Upper lobe of right lung (tissue), 1 donor: Measurements from ENCODE around the gene SNAP47. TPM values are rescaled to one million over a fixed set of nuclear protein-coding genes. Genes with fewer than 3 reads are reported as not detected.
A peak's percentile ranks its signal among the peaks of the same experiment; 100 is the strongest.

Source experiments
- ATAC-seq: fragments of 200-7000 bp; cut with Tn5 transposase; one replicate; pipeline ENCODE4 v1.9.1; 2020; ENCODE audit warnings: mild to moderate bottlenecking, moderate library complexity
- DNase-seq: peaks from one replicate; pipeline ENCODE4 v3.0.0-alpha.2; 2020
- H3K27ac ChIP-seq: fragments of 200-600 bp; one replicate; pipeline ENCODE4 v1.8.0; 2022
- H3K27me3 ChIP-seq: fragments of 200-600 bp; one replicate; pipeline ENCODE4 v1.8.0; 2022; ENCODE audit warnings: mild to moderate bottlenecking
- H3K36me3 ChIP-seq: fragments of 200-600 bp; one replicate; pipeline ENCODE4 v1.8.0; 2022
- H3K4me1 ChIP-seq: fragments of 200-600 bp; one replicate; pipeline ENCODE4 v1.8.0; 2022
- H3K4me3 ChIP-seq: fragments of 200-600 bp; one replicate; pipeline ENCODE4 v1.8.0; 2022; ENCODE audit warnings: mild to moderate bottlenecking
- H3K9me3 ChIP-seq: fragments of 200-600 bp; one replicate; pipeline ENCODE4 v1.8.0; 2022
- intact Hi-C: fragments of 100-400 bp; cut with DNase I; formaldehyde crosslinking; loops from one replicate; pipeline ENCODE4 v1.11.0; 2022
- total RNA-seq: library from RNA; stranded (reverse); fragmentation: NEBNext Ultra II Directional; extraction: Animal tissue kit (Norgen Biotek cat#: 25700); gene quantifications from one replicate; pipeline ENCODE4 v1.2.1, GENCODE V29; 2021
- TF ChIP-seq, protein P1 (sequence below): fragments of 200-600 bp; IDR thresholded peaks from one replicate; pipeline ENCODE4 v1.8.0; 2022; ENCODE audit warnings: antibody characterized with exemption
- donor health status: DM: no; HTN: yes; CAD: no; lungs with severe emphysema.

SNAP47 gene
- total RNA-seq, 1 donor from 2014 or later = 27.7 TPM

GRCh38 chr1:227780101-227781044 lies 45.1 kb downstream of the SNAP47 start:
- Histone ChIP-seq H3K4me1 (no peaks in the 10 kb centered on the region), H3K9me3 (no peaks in the 10 kb centered on the region), H3K27me3 (no peaks in the 10 kb centered on the region), H3K27ac (no peak overlapping the region), H3K36me3 (peaks cover 14% of the 10 kb centered on the region), H3K4me3 (no peak overlapping the region)
- DNase-seq = peak; percentile 51
- TF ChIP-seq, protein P1, sequence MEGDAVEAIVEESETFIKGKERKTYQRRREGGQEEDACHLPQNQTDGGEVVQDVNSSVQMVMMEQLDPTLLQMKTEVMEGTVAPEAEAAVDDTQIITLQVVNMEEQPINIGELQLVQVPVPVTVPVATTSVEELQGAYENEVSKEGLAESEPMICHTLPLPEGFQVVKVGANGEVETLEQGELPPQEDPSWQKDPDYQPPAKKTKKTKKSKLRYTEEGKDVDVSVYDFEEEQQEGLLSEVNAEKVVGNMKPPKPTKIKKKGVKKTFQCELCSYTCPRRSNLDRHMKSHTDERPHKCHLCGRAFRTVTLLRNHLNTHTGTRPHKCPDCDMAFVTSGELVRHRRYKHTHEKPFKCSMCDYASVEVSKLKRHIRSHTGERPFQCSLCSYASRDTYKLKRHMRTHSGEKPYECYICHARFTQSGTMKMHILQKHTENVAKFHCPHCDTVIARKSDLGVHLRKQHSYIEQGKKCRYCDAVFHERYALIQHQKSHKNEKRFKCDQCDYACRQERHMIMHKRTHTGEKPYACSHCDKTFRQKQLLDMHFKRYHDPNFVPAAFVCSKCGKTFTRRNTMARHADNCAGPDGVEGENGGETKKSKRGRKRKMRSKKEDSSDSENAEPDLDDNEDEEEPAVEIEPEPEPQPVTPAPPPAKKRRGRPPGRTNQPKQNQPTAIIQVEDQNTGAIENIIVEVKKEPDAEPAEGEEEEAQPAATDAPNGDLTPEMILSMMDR = no peak
- intact Hi-C loops = no loop called here
- ATAC-seq = peak; percentile 57

DNA sequence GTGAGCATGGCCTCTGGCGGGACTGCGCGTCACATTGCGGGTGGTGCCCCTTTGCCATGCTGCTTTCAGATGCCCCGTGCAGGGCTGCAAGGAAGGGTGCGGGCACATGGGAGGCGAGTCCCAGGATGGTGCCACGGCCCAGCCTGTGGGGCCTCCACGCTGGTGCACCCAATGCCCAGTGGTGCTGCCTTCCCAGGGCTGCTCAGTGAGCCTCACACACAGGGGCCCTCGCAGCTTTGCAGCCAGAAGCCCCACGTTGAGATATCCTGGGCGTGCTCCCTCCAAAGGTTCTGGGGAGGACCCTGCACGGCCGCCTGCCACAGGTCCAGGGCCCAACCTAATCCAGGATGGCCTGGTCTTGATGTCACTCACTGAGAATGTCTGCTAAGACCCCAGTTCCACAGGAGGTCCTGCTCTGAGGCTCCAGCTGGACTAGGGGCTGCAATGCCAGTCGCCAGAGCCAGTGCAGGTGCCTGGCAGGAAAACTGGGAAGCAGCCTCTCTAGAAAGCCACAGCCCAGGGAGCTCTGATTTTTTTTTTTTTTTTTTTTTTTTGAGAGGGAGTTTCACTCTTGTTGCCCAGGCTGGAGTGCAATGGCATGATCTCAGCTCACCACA lies 46.2 kb downstream of the SNAP47 start:
- Histone ChIP-seq H3K27ac (no peak overlapping the region), H3K4me1 (peaks cover 3% of the 10 kb centered on the region), H3K4me3 (no peak overlapping the region), H3K9me3 (no peaks in the 10 kb centered on the region), H3K27me3 (no peaks in the 10 kb centered on the region), H3K36me3 (peaks cover 9% of the 10 kb centered on the region)
- no peak for ATAC-seq
- intact Hi-C loops = no loop called here
- TF ChIP-seq, protein P1 = no peak
- no peak for DNase-seq

DNA sequence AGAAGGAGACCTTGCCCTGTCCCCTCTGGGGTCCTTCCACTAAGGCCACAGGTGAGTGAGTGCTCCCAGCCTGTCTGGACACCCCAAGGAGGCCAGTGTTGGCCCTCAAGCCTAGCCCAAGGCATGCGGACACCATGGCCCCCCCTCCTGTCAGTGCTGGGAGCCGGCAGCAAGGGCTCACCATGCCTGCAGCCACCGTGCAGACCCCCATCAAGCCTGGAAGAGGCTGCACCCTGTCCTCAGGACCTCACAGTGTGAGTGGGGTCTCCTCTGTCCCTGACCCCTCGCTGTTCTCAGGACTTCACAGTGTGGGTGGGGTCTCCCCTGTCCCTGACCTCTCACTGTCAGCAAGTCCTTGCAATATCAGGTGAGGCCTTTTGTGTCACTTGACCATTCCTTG lies 47.0 kb downstream of the SNAP47 start:
- H3K36me3 ChIP-seq = peaks cover 9% of the 10 kb centered on the region
- no peak for DNase-seq
- no peak overlapping the region for H3K27ac ChIP-seq
- no peak for ATAC-seq
- H3K4me3 ChIP-seq = no peak overlapping the region
- no peaks in the 10 kb centered on the region for H3K9me3 ChIP-seq
- TF ChIP-seq, protein P1 = no peak
- intact Hi-C loops = no loop called here
- H3K27me3 ChIP-seq = no peaks in the 10 kb centered on the region
- H3K4me1 ChIP-seq = peaks cover 11% of the 10 kb centered on the region

GRCh38 chr1:227785094-227785804 lies 50.0 kb downstream of the SNAP47 start:
- no peak for ATAC-seq
- Histone ChIP-seq H3K4me3 (no peak overlapping the region), H3K27me3 (no peaks in the 10 kb centered on the region), H3K36me3 (peaks cover 9% of the 10 kb centered on the region), H3K9me3 (no peaks in the 10 kb centered on the region), H3K4me1 (peaks cover 13% of the 10 kb centered on the region), H3K27ac (no peak overlapping the region)
- TF ChIP-seq, protein P1 = no peak
- intact Hi-C loops = no loop called here
- no peak for DNase-seq

DNA sequence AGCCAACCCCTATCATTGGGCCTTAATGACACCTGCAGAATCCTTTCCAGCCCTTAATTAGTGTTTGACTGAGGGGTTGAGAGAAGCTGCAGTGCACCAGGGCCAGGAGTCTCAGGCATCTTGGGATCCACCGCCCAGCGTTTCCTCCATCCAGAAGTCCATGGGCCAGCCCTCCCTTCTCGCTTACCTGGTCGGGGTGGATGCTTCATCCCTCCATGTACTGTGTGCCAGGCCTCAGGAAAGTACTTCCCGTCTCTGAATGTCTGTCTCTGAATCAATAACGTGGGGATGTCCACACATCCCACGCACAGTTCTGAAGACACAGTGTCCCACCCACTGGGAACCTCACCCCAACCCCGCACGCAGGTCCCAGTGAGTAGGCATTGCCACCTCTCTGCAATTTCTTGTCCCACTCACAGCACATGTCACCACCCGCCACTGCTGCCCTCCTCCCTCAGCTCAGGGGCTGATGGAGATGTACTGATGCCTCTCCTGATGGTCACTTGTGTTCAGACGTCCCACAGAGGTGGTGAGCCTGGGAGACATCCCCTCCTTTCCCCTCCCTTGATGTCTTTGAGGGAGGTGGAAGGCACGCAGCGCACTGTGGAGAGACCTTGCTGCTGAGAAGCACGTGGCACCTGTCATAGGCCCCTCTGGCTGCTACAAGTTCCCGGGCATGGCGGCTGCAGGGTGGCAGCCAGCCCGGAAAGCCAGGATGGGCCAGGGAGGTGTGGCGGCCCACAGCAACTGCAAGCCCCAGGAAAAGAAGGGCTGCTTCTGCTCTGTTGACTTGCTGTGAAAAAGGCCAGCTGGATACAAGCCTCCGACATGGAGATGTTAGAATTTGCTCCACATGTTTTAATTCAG lies 50.8 kb downstream of the SNAP47 start:
- ATAC-seq = no peak
- intact Hi-C loops = no loop called here
- DNase-seq = no peak
- TF ChIP-seq, protein P1 = no peak
- H3K27me3 ChIP-seq = no peaks in the 10 kb centered on the region
- H3K9me3 ChIP-seq = no peaks in the 10 kb centered on the region
- no peak overlapping the region for H3K4me3 ChIP-seq
- peaks cover 13% of the 10 kb centered on the region for H3K4me1 ChIP-seq
- H3K36me3 ChIP-seq = peaks cover 2% of the 10 kb centered on the region
- no peak overlapping the region for H3K27ac ChIP-seq
